HG03066 (cell line): Measurements from ENCODE around the gene BSDC1.
"Not testable (repeated sequence)": the region's sequence is repeated elsewhere in the genome, so short reads cannot be mapped to it uniquely, and the experiment has no call there.

Experiments
- ATAC-seq: cut with Tn5 transposase; IDR thresholded peaks from one replicate; pipeline ENCODE4 v1.9.1; 2021; ENCODE audit warnings: low read depth; ENCODE audit not compliant: unreplicated experiment

The BSDC1 gene

GRCh38 chr1:32361674-32362473 is 32.4 kb downstream of the BSDC1 start:
- no peak for ATAC-seq

- ATAC-seq: no peak
Measured at GRCh38 chr1:32361308-32361673, 33.0 kb downstream of the BSDC1 start.

GRCh38 chr1:32358435-32358834 is 35.8 kb downstream of the BSDC1 start:
- no peak for ATAC-seq

- ATAC-seq: no peak
Measured at GRCh38 chr1:32357614-32358013, 36.6 kb downstream of the BSDC1 start.

GRCh38 chr1:32356478-32356877 is 37.8 kb downstream of the BSDC1 start:
- ATAC-seq: no peak

DNA sequence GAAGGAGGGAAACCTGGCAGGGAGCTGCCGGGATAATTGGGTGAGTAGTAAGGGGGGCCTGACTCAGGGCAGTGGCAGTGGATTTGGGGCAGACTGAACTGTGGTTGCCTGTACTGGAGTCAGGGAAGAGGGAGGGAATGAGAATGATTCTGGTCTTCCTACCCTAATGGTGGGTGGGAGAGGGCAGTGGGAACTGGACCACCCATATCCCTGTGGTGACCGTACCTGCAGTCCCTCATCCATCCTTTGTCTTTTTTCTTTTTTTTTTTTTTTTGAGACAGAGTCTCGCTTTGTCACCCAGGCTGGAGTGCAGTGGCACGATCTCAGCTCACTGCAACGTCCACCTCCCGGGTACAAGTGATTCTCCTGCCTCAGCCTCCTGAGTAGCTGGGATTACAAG is 38.5 kb downstream of the BSDC1 start:
- ATAC-seq: not testable (repeated sequence)

GRCh38 chr1:32353886-32354570 is 40.2 kb downstream of the BSDC1 start:
- ATAC-seq: no peak

DNA sequence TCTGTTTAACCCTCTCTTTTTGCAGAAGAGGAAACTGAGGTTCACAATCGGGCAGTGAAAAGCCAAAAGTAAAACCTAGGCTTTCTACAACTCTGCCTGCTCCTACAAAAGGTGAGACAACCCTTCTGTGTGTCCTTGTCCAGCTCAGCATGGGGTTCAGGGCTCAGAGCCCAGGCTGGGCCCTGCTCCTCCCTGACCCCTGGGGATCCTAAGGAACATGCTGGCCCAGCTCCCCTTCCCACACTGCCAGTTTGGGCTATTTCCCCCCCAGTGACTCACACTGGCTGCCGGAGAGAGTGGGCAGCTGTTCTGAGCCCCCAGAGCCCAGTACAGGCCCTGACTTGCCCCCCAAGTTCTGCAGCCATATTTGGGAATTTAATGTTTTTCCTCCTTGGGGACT is 40.8 kb downstream of the BSDC1 start:
- ATAC-seq: no peak

DNA sequence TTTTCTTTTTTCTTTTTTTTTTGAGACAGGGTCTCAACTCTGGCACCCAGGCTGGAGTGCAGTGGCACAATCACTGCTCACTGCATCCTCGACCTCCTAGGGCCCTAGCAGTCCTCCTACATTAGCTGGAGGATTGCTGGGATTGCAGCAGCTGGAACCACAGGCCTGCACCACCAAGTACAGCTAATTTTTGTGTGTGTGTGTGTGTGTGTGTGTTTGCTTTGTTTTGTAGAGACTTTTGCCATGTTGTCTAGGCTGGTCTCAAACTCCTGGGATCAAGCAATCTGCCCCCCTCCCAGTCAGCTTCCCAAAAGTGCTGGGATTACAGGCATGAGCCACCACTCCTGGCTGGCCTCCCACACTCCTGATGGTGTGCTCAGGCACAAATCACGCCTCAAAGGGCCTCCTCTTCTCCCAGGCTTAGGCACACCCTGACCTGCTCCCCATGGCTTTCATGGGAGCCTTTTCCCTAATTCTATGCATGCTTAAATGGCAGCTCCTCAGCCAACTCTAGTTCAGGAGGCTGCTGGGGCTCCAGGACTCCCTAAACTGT is 41.3 kb downstream of the BSDC1 start:
- ATAC-seq: no peak

DNA sequence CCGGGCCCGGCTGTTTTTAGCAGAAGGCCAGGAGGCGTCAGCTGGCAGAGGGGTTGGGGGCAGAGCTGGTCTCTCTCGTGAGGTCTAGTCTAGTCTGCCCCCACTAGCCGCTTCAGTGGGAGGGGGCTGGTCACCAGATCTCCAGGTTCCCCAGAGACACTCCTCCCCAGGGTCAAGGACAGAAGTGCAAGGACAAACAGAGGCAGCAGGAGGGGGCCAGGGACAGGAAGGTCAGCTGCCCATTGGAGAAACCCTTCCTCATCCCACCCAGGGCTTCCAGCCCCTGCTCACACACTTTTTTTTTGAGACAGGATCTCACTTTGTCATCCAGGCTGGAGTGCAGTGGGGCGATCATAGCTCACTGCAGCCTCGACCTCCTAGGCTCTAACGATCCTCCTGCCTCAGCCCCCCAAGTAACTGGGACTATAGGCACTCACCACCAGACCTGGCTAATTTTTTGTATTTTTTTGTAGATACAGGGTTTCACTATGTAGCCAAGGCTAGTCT is 41.9 kb downstream of the BSDC1 start:
- ATAC-seq: no peak

- ATAC-seq: peak; percentile 81
Measured at GRCh38 chr1:32351399-32352238, 42.6 kb downstream of the BSDC1 start.

DNA sequence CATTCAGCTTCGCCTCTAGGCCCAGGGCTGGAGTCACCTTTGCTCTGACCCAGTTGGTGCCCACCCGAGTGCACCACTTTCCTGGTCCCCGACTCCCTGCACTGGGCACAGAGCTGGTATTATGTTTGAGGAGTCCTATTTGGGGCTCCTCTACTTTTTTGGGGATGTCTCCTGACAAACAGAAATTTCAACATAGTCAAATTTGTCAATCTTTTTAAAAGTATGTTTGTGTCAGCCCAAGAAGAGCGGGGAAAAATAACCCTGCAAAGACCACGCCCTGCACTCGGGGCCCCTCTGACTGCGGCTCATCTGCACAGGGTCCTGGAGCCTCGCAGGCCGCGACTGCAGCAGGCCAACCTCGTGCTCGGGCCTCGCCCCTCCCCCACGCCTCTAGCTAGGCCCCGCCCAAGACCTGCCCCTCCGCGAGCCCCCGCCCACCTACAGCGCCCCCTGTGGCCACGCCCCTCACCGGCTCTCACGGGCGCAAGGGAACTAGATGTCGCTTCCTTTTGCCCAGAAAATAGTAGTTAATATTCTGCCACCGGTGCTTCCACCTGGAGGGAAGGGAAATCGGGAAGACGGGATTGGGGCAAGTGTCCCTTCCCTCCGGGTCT is 43.3 kb downstream of the BSDC1 start:
- ATAC-seq: peak; percentile 45

DNA sequence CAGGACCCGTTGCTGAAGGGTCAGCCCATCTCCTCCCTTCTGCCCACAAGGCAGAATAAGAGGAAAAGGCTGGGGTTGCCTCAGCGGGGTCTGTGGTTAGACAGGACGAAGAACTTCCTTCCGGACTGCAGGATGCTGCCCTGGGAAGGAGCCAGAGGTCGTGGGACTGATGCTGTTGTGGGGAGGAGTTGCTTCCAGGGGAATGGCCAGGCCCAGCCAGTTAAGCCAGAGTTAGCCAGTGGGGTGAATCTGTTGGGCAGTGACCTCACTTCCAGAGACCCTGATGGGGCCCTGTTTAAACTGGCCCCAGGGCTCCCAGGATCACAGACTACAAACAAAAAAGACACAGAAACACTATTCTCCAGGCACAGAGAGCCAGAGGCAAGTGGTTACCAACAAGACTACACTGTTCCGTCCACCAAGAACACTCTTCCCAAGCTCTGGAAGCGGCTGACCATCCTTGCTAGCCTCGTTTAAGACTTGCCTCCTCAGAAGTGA is 45.0 kb downstream of the BSDC1 start:
- ATAC-seq: no peak

- no peak for ATAC-seq
Measured at GRCh38 chr1:32346532-32347157, 47.6 kb downstream of the BSDC1 start.

- no peak for ATAC-seq
Measured at GRCh38 chr1:32345289-32345827, 48.9 kb downstream of the BSDC1 start.

GRCh38 chr1:32342704-32343103 is 51.5 kb downstream of the BSDC1 start:
- ATAC-seq: no peak

DNA sequence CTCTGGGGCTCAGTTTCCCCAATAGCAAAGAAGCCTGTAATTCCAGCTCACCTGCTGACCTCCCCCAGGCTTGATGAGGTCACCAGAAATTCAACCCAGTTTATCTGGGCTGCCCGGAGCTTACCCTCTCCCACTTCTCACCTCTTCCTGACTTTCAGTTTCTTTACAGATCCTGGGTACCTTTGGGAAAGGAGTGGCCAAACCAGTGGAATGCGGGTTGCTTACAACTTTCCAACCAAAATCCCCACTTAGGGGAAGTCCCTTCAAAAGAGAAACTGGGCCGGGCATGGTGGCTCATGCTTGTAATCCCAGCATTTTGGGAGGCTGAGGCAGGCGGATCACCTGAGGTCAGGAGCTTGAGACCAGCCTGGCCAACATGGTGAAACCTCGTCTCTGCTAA is 52.3 kb downstream of the BSDC1 start:
- ATAC-seq: no peak

DNA sequence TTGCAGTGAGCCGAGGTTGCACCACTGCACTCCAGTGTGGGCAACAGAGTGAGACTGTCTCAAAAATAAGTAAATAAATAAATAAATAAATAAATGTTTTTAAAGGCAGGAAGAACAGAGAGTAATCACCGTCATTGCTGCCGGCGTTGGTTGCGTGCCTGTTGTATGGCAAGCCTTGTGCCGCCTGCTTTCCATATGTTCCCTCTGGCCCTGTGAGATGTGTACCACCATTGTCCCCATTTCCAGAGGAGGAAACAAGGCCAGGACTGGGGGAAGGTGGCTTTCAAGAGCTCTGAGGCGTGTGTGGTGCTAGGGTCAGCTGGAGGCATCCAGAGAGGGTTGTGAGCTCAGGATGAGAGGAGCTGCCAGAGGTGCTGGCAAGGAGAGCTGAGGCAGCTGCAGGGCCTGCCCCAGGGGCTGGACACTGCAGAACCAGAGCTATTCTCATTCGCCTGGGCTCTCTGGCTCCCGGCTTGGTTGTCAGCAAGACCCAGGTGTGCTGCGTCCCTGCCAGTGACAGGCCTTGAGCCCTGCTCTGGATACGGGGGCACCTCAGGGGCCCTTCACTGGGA is 53.0 kb downstream of the BSDC1 start:
- ATAC-seq: no peak

- ATAC-seq: no peak
Measured at GRCh38 chr1:32339363-32339978, 54.8 kb downstream of the BSDC1 start.
